IgD-negative memory B cell (primary cell): Measurements from ENCODE around the gene NAGS. TPM values are rescaled to one million over a fixed set of nuclear protein-coding genes. Genes with fewer than 3 reads are reported as not detected.
A peak's percentile ranks its signal among the peaks of the same experiment; 100 is the strongest.
"Not testable (repeated sequence)": the region's sequence is repeated elsewhere in the genome, so short reads cannot be mapped to it uniquely, and the experiment has no call there.

Source experiments
- H3K27ac Mint-ChIP-seq, 3 donors: one replicate each; pipeline ENCODE4 v1.8.0; 2020 to 2022; ENCODE audit warnings: mild to moderate bottlenecking in 3 of 3, mixed read lengths in 3 of 3, moderate library complexity in 1 of 3
- H3K27me3 Mint-ChIP-seq: one replicate; pipeline ENCODE4 v1.8.0; 2021; ENCODE audit warnings: mixed read lengths
- H3K36me3 Mint-ChIP-seq: one replicate; pipeline ENCODE4 v1.8.0; 2020; ENCODE audit warnings: mild to moderate bottlenecking, mixed read lengths
- H3K4me1 Mint-ChIP-seq, 3 donors: one replicate each; pipeline ENCODE4 v1.8.0; 2020 to 2022; ENCODE audit warnings: mixed read lengths in 3 of 3, mild to moderate bottlenecking in 1 of 3
- H3K4me3 Mint-ChIP-seq, 4 donors: one replicate each; pipeline ENCODE4 v1.8.0; 2020 to 2022; ENCODE audit warnings: mild to moderate bottlenecking in 4 of 4, mixed read lengths in 4 of 4, moderate library complexity in 3 of 4
- H3K9me3 Mint-ChIP-seq, 3 donors: one replicate each; pipeline ENCODE4 v1.8.0; 2020 to 2021; ENCODE audit warnings: mixed read lengths in 3 of 3, mild to moderate bottlenecking in 1 of 3
- polyA plus RNA-seq: library from polyadenylated mRNA; unstranded; fragments of 300-500 nt; fragmentation: Illumina TruSeq; gene quantifications from one replicate; pipeline ENCODE4 v1.2.3, GENCODE V29; 2021

NAGS gene
- polyA plus RNA-seq, 1 donor from 2014 or later: 0.64 TPM

DNA sequence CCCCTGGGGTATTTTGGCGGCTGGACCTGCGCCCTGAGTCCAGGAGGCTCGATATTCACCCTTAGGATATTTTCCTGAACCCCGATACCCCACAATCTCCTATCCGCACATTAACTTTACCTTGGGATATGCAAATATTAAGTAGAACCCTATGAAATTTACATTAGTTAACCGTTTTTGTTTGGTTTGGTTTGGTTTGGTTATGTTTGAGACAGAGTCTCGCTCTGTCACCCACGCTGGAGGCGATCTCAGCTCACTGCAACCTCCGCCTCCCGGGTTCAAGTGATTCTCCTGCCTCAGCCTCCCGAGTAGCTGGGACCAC lies 9.3 kb upstream of the NAGS start:
- Mint-ChIP-seq H3K4me3 (peak overlapping the region in 1 of 4 donors; percentile 33), H3K27ac (no peak overlapping the region), H3K27me3 (peaks cover 10% of the 10 kb centered on the region), H3K9me3 (no peaks in the 10 kb centered on the region), H3K36me3 (no peaks in the 10 kb centered on the region), H3K4me1 (peaks cover 0 to 3% (median 0%) of the 10 kb centered on the region in 3 donors)

DNA sequence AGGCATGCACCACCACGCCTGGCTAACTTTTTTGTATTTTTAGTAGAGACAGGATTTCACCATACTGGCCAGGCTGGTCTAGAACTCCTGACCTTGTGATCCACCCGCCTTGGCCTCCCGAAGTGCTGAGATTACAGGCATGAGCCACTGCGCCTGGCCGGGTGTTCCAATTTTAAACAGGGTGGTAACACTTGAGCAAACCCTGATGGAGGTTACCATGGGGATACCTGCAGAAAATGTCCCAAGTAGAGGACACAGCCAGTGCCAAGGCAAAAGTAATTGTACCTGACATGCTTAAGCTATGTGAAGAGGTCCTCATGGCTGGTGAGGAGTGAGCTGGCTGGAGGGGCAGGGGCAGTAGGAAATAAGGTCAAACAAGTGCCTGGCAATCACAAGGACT lies 7.2 kb upstream of the NAGS start:
- H3K4me1 Mint-ChIP-seq, H3K4me3 Mint-ChIP-seq, H3K9me3 Mint-ChIP-seq, H3K36me3 Mint-ChIP-seq, H3K27ac Mint-ChIP-seq: not testable (repeated sequence)
- H3K27me3 Mint-ChIP-seq: peaks cover 13% of the 10 kb centered on the region

GRCh38 chr17:43998552-43998951 lies 5.9 kb upstream of the NAGS start:
- H3K9me3 Mint-ChIP-seq: no peaks in the 10 kb centered on the region
- H3K36me3 Mint-ChIP-seq: no peaks in the 10 kb centered on the region
- H3K27me3 Mint-ChIP-seq: peaks cover 13% of the 10 kb centered on the region
- H3K4me1 Mint-ChIP-seq: peaks cover 0 to 3% (median 0%) of the 10 kb centered on the region in 3 donors
- no peak overlapping the region for H3K27ac Mint-ChIP-seq
- H3K4me3 Mint-ChIP-seq: no peak overlapping the region

GRCh38 chr17:43999024-43999423 lies 5.4 kb upstream of the NAGS start:
- H3K36me3 Mint-ChIP-seq: no peaks in the 10 kb centered on the region
- H3K9me3 Mint-ChIP-seq: no peaks in the 10 kb centered on the region
- H3K27me3 Mint-ChIP-seq: peaks cover 13% of the 10 kb centered on the region
- H3K4me3 Mint-ChIP-seq: no peak overlapping the region
- H3K27ac Mint-ChIP-seq: no peak overlapping the region
- peaks cover 0 to 3% (median 0%) of the 10 kb centered on the region in 3 donors for H3K4me1 Mint-ChIP-seq

GRCh38 chr17:44000141-44000860 lies 4.1 kb upstream of the NAGS start:
- H3K27me3 Mint-ChIP-seq: peaks cover 17% of the 10 kb centered on the region
- H3K27ac Mint-ChIP-seq: no peak overlapping the region
- H3K36me3 Mint-ChIP-seq: no peaks in the 10 kb centered on the region
- H3K4me3 Mint-ChIP-seq: no peak overlapping the region
- H3K4me1 Mint-ChIP-seq: no peaks in the 10 kb centered on the region
- H3K9me3 Mint-ChIP-seq: peaks cover 0 to 3% (median 0%) of the 10 kb centered on the region in 3 donors

DNA sequence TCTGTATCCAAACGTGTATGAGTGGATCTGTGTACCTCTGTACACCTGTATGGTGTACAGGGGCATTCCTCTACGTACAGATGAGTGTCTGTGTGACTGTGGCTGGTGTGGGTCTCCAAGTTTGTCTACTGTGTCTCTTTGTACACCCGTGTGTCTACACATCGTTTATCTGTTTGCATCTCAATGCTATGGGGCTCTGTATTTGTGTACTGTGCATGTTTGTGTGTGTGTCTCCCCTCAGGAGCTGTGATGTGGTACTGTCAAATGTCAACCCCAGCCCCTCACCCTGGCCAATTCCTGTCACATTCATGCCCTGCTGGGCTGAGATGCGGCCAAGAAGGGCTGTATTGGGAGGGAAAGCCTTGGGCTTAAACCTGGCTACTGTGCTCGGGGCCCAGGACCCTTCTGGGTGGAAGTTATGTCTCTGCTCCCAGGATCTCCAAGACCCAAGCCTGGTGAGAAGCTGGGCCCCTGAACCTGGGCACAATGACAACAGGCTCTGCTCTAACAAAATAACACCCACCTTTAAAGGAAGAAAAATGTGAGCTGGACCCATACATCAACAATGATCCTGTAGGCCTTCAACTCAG lies 3.5 kb upstream of the NAGS start:
- peaks cover 0 to 1% (median under 1%) of the 10 kb centered on the region in 3 donors for H3K4me1 Mint-ChIP-seq
- H3K27ac Mint-ChIP-seq: no peak overlapping the region
- peaks cover 0 to 3% (median 0%) of the 10 kb centered on the region in 3 donors for H3K9me3 Mint-ChIP-seq
- H3K27me3 Mint-ChIP-seq: peaks cover 17% of the 10 kb centered on the region
- H3K4me3 Mint-ChIP-seq: no peak overlapping the region
- no peaks in the 10 kb centered on the region for H3K36me3 Mint-ChIP-seq

DNA sequence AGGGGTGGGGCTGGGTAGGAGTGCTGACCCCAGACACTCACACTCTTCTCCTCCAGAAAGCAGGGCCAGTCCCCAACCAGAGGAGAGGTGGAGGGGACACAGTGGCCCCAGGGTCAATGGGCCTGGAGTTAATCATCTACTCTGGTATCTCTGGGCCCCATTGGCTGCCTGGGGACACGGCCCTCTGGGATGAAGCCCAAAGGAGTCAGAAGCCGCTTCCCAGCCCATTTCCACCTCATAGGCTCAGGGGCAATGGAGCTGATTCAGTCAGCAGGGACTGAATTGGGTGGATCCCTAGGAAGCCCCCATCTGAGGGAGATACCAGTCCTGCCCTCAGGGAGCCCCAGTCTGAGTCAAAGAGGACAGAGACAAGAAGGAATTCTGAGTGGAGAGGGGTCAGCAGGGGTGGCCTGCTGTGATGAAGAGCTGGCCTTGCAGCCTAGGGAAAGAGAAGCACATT lies 2.9 kb upstream of the NAGS start:
- Mint-ChIP-seq H3K9me3 (peaks cover 0 to 4% (median 0%) of the 10 kb centered on the region in 3 donors), H3K4me1 (peaks cover 0 to 6% (median 3%) of the 10 kb centered on the region in 3 donors), H3K4me3 (peak overlapping the region in 1 of 4 donors; percentile 25), H3K27me3 (peaks cover 19% of the 10 kb centered on the region), H3K36me3 (no peaks in the 10 kb centered on the region), H3K27ac (no peak overlapping the region)

DNA sequence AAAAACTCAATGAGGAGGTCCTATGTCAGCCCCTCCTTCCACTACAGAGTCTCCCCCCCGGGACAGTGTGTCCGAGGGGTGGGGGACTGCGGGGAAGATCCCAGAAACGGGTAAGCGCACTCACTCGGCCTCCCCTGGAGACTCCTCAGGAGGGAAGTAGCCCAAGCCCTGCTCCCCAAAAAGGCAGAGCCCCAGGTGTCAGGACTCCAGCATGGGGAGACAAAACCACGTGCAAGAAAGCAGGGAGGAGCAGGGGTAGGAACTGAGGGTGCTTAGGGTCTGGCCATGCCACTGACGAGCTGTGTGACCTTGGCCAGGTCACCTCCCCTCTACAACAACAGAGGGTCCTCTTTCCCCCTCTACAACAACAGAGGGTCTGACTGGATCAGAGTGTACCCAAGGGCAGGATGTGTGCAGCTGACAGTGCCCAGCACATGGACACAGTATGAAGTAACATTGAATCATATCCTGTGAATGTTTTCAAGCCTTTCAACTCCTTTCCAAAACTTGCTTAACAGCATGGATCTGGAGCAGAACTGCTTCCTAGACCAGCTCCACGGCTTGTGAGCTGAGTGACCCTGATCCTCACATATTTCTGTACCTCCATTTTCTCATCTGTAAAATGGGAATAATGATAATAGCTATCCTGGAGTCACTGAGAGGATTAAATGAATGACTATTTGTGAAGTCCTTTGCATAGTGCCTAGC lies 2.1 kb upstream of the NAGS start:
- Mint-ChIP-seq H3K27me3 (peaks cover 19% of the 10 kb centered on the region), H3K4me1 (peaks cover 0 to 6% (median 6%) of the 10 kb centered on the region in 3 donors), H3K36me3 (no peaks in the 10 kb centered on the region), H3K27ac (no peak overlapping the region), H3K9me3 (peaks cover 0 to 4% (median 0%) of the 10 kb centered on the region in 3 donors), H3K4me3 (peak overlapping the region in 1 of 4 donors; percentile 25)

GRCh38 chr17:44004761-44005526 lies 522 bp downstream of the NAGS start:
- peaks cover 0 to 13% (median 10%) of the 10 kb centered on the region in 3 donors for H3K4me1 Mint-ChIP-seq
- peaks cover 0 to 4% (median 0%) of the 10 kb centered on the region in 3 donors for H3K9me3 Mint-ChIP-seq
- peaks cover 20% of the 10 kb centered on the region for H3K27me3 Mint-ChIP-seq
- H3K27ac Mint-ChIP-seq: no peak overlapping the region
- H3K36me3 Mint-ChIP-seq: no peaks in the 10 kb centered on the region
- peak overlapping the region in 3 of 4 donors; percentile 45 to 81 (median 46) for H3K4me3 Mint-ChIP-seq

DNA sequence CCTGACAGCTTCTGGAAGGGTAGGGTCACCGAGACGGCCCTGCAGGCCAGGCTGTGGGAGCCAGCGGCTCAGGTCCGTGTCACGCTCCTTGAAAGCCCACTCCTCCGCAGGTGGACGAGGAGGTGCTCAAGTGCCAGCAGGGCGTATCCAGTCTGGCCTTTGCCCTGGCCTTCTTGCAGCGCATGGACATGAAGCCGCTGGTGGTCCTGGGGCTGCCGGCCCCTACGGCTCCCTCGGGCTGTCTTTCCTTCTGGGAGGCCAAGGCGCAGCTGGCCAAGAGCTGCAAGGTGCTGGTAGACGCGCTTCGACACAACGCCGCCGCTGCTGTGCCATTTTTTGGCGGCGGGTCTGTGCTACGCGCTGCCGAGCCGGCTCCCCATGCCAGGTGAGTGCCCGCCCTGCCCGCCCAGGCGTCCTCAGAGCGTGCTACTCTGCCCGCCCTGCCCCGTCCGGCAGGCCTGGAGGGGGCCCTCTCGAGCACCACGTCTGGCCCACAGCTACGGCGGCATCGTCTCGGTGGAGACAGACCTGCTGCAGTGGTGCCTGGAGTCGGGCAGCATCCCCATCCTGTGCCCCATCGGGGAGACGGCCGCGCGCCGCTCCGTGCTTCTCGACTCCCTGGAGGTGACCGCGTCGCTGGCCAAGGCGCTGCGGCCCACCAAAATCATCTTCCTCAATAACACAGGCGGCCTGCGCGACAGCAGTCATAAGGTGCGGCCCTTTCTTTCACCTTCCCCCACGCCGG lies 1.3 kb downstream of the NAGS start:
- Mint-ChIP-seq H3K4me1 (peaks cover 0 to 13% (median 10%) of the 10 kb centered on the region in 3 donors), H3K36me3 (peaks cover 2% of the 10 kb centered on the region)

DNA sequence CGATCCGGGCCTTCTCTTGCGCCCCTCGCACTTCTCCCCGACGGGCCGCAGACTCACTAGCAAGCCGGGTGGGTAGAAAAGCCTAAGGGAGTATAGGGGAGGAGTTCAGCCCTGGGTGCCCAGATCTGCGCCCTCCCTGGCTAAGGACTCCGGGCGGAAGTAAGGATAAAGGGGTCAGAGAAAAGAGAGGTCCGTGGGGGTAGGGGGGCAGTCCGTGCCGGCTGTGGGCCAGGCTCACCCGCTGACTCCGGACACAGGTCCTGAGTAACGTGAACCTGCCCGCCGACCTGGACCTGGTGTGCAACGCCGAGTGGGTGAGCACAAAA lies 1.8 kb downstream of the NAGS start:
- Mint-ChIP-seq H3K4me1 (peaks cover 0 to 13% (median 10%) of the 10 kb centered on the region in 3 donors), H3K9me3 (peaks cover 0 to 4% (median 0%) of the 10 kb centered on the region in 3 donors), H3K27ac (peak overlapping the region; percentile 76 to 95 (median 90)), H3K4me3 (peak overlapping the region; percentile 87 to 98 (median 96)), H3K27me3 (peaks cover 20% of the 10 kb centered on the region), H3K36me3 (peaks cover 3% of the 10 kb centered on the region)

More for the DNA sequence above, 1.3 kb downstream of the NAGS start:
- H3K27me3 Mint-ChIP-seq: peaks cover 20% of the 10 kb centered on the region
- peaks cover 0 to 4% (median 0%) of the 10 kb centered on the region in 3 donors for H3K9me3 Mint-ChIP-seq
- H3K4me3 Mint-ChIP-seq: peak overlapping the region; percentile 87 to 98 (median 96)
- peak overlapping the region; percentile 76 to 95 (median 90) for H3K27ac Mint-ChIP-seq

DNA sequence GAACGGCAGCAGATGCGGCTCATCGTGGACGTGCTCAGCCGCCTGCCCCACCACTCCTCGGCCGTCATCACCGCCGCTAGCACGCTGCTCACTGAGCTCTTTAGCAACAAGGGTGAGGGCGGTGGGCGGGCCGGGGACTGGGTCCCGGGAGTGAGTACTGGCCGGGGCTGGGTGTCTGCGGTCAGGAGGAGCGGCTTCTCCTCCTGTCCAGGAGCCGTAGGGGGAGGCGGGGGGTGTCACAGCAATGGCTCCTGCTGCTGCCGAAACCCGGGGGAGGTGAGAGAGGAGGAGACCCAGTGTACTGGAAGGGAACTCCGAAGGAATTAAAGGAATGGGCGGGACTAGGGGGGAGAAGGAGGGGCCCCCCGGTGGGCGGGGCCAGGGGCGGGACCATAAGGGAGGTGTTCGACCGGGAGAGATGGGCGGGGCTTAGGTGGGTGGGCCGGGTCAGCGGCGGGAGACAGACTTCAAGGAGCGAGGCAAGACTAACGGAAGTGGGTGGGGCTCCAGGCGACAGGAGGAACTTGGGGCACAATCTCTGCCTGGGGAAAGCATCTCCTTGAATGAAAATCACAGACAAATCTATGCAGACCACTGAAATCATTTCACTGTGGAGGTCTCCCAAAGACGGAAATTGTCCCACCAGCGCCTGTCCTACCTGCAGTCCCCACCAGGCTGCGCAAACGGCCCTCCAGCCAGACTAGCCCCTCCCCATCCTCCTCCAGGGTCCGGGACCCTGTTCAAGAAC lies 2.4 kb downstream of the NAGS start:
- peak overlapping the region; percentile 87 to 98 (median 96) for H3K4me3 Mint-ChIP-seq
- H3K36me3 Mint-ChIP-seq: peaks cover 7% of the 10 kb centered on the region
- peaks cover 0 to 4% (median 0%) of the 10 kb centered on the region in 3 donors for H3K9me3 Mint-ChIP-seq

GRCh38 chr17:44007346-44008204 lies 3.2 kb downstream of the NAGS start:
- peaks cover 0 to 4% (median 0%) of the 10 kb centered on the region in 3 donors for H3K9me3 Mint-ChIP-seq

More for the DNA sequence above, 2.4 kb downstream of the NAGS start:
- H3K27me3 Mint-ChIP-seq: peaks cover 20% of the 10 kb centered on the region
- H3K4me1 Mint-ChIP-seq: peaks cover 4 to 13% (median 10%) of the 10 kb centered on the region in 3 donors
- peak overlapping the region in 2 of 3 donors; percentile 90 to 95 for H3K27ac Mint-ChIP-seq

More at GRCh38 chr17:44007346-44008204, 3.2 kb downstream of the NAGS start:
- H3K4me3 Mint-ChIP-seq: peak overlapping the region; percentile 87 to 98 (median 96)
- H3K36me3 Mint-ChIP-seq: peaks cover 7% of the 10 kb centered on the region
- H3K27me3 Mint-ChIP-seq: peaks cover 16% of the 10 kb centered on the region
- peak overlapping the region; percentile 39 to 95 (median 90) for H3K27ac Mint-ChIP-seq
- peaks cover 4 to 13% (median 10%) of the 10 kb centered on the region in 3 donors for H3K4me1 Mint-ChIP-seq
